NCI-H1105 (cell line): ENCODE measurements around the gene CHD5.

Experiments
- DNase-seq: peaks from one replicate; lab custom pipeline; 2025; lab: John Stamatoyannopoulos, UW

Gene CHD5

GRCh38 chr1:6154525-6155319 lies 25.4 kb downstream of the CHD5 start:
- no peak for DNase-seq

GRCh38 chr1:6152882-6153281 lies 27.2 kb downstream of the CHD5 start:
- DNase-seq, result no peak

- no peak for DNase-seq
Observed at GRCh38 chr1:6152181-6152580, 27.9 kb downstream of the CHD5 start.

- DNase-seq, result no peak
Observed at GRCh38 chr1:6151291-6151822, 28.8 kb downstream of the CHD5 start.

- no peak for DNase-seq
Observed at GRCh38 chr1:6150006-6150938, 29.8 kb downstream of the CHD5 start.

- no peak for DNase-seq
Observed at GRCh38 chr1:6149597-6149996, 30.5 kb downstream of the CHD5 start.

- peak; percentile 84 for DNase-seq
Observed at GRCh38 chr1:6148497-6149241, 31.5 kb downstream of the CHD5 start.

- DNase-seq, result no peak
Observed at GRCh38 chr1:6145864-6146410, 34.2 kb downstream of the CHD5 start.

GRCh38 chr1:6145396-6145750 lies 34.7 kb downstream of the CHD5 start:
- no peak for DNase-seq

- DNase-seq, result no peak
Observed at GRCh38 chr1:6144647-6145395, 35.3 kb downstream of the CHD5 start.

- no peak for DNase-seq
Observed at GRCh38 chr1:6144175-6144574, 35.9 kb downstream of the CHD5 start.

- no peak for DNase-seq
Observed at GRCh38 chr1:6143395-6143794, 36.7 kb downstream of the CHD5 start.

- DNase-seq, result no peak
Observed at GRCh38 chr1:6142734-6143133, 37.4 kb downstream of the CHD5 start.

- no peak for DNase-seq
Observed at GRCh38 chr1:6142036-6142621, 38.0 kb downstream of the CHD5 start.

GRCh38 chr1:6141592-6141991 lies 38.5 kb downstream of the CHD5 start:
- DNase-seq, result no peak

GRCh38 chr1:6140413-6140812 lies 39.7 kb downstream of the CHD5 start:
- no peak for DNase-seq

GRCh38 chr1:6137758-6138157 lies 42.4 kb downstream of the CHD5 start:
- DNase-seq, result no peak

- no peak for DNase-seq
Observed at GRCh38 chr1:6136516-6137220, 43.5 kb downstream of the CHD5 start.

- DNase-seq, result no peak
Observed at GRCh38 chr1:6134741-6135510, 45.2 kb downstream of the CHD5 start.
